SK-N-SH treated with all-trans-retinoic acid at 6 μM for 48 hours (cell line): ENCODE results near the gene C8B.

Experiments used
- ATAC-seq: fragments of 200-7000 bp; cut with Tn5 transposase; 3 replicates; pipeline ENCODE4 v1.9.1; 2020; ENCODE audit warnings: mild to moderate bottlenecking, moderate library complexity
- ARNTL ChIP-seq: fragments of 450-650 bp; formaldehyde crosslinking; IDR thresholded peaks from 2 replicates; pipeline ENCODE4 v1.5.0; 2020; ENCODE audit warnings: low read depth, mild to moderate bottlenecking, moderate library complexity, borderline replicate concordance
- BACH2 ChIP-seq: fragments of 250-450 bp; sonication (Bioruptor Pico); IDR thresholded peaks from 2 replicates; pipeline ENCODE4 v1.9.0; 2021; ENCODE audit warnings: mild to moderate bottlenecking, borderline replicate concordance
- CSDC2 ChIP-seq: fragments of 250-450 bp; sonication (Bioruptor Pico); IDR thresholded peaks from 2 replicates; pipeline ENCODE4 v1.5.0; 2020; ENCODE audit warnings: mild to moderate bottlenecking, moderate library complexity
- ESRRG ChIP-seq: fragments of 250-450 bp; sonication (Bioruptor Pico); IDR thresholded peaks from 2 replicates; pipeline ENCODE4 v1.6.1; 2021; ENCODE audit warnings: mild to moderate bottlenecking
- GLIS3 ChIP-seq: fragments of 250-450 bp; sonication (Bioruptor Pico); IDR thresholded peaks from 2 replicates; pipeline ENCODE4 v1.5.0; 2020; ENCODE audit warnings: mild to moderate bottlenecking, moderate library complexity
- ISL1 ChIP-seq: fragments of 250-450 bp; sonication (Bioruptor Pico); IDR thresholded peaks from 2 replicates; pipeline ENCODE4 v2.1.2; 2022; ENCODE audit warnings: mild to moderate bottlenecking, moderate library complexity
- OSR1 ChIP-seq: fragments of 250-450 bp; sonication (Bioruptor Pico); IDR thresholded peaks from 2 replicates; pipeline ENCODE4 v1.8.0; 2022; ENCODE audit warnings: moderate library complexity, mild to moderate bottlenecking, inconsistent platforms
- PPARA ChIP-seq: fragments of 250-450 bp; sonication (Bioruptor Pico); IDR thresholded peaks from 2 replicates; pipeline ENCODE4 v1.5.0; 2020; ENCODE audit warnings: mild to moderate bottlenecking, borderline replicate concordance
- SNAI2 ChIP-seq: fragments of 250-450 bp; sonication (Bioruptor Pico); IDR thresholded peaks from 2 replicates; pipeline ENCODE4 v1.5.0; 2020; ENCODE audit warnings: mild to moderate bottlenecking, moderate library complexity
- TCF4 ChIP-seq: fragments of 250-450 bp; sonication (Bioruptor Pico); IDR thresholded peaks from 2 replicates; pipeline ENCODE4 v1.8.0; 2021; ENCODE audit warnings: mild to moderate bottlenecking, moderate library complexity, borderline replicate concordance
- TOX ChIP-seq: fragments of 250-450 bp; sonication (Bioruptor Pico); IDR thresholded peaks from 2 replicates; pipeline ENCODE4 v1.8.0; 2021; ENCODE audit warnings: mild to moderate bottlenecking, moderate library complexity, borderline replicate concordance
- ZC3H10 ChIP-seq: fragments of 250-450 bp; sonication (Bioruptor Pico); IDR thresholded peaks from 2 replicates; pipeline ENCODE4 v1.5.1; 2021; ENCODE audit warnings: mild to moderate bottlenecking, moderate library complexity
- ZFP3 ChIP-seq: fragments of 250-450 bp; sonication (Bioruptor Pico); IDR thresholded peaks from 2 replicates; pipeline ENCODE4 v1.5.0; 2020; ENCODE audit warnings: mild to moderate bottlenecking, moderate library complexity
- ZFP30 ChIP-seq: fragments of 450-650 bp; formaldehyde crosslinking; IDR thresholded peaks from 2 replicates; pipeline ENCODE4 v1.5.0; 2022; ENCODE audit warnings: mild to moderate bottlenecking, moderate library complexity
- ZNF565 ChIP-seq: fragments of 450-650 bp; formaldehyde crosslinking; conservative IDR thresholded peaks from 2 replicates; pipeline ENCODE4 v1.5.0; 2020; ENCODE audit warnings: low read depth, mild to moderate bottlenecking, moderate library complexity
- ZNF70 ChIP-seq: fragments of 450-650 bp; formaldehyde crosslinking; IDR thresholded peaks from 2 replicates; pipeline ENCODE4 v1.5.0; 2020; ENCODE audit warnings: mild to moderate bottlenecking, moderate library complexity
- ZNF8 ChIP-seq: fragments of 450-650 bp; formaldehyde crosslinking; IDR thresholded peaks from 2 replicates; pipeline ENCODE4 v1.5.0; 2020; ENCODE audit warnings: mild to moderate bottlenecking, moderate library complexity
- TF ChIP-seq, protein P1 (sequence below): fragments of 250-450 bp; sonication (Bioruptor Pico); IDR thresholded peaks from 2 replicates; pipeline ENCODE4 v1.5.1; 2020; ENCODE audit warnings: low read depth, mild to moderate bottlenecking, moderate library complexity
- TF ChIP-seq, protein P2 (sequence below): fragments of 250-450 bp; sonication (Bioruptor Pico); IDR thresholded peaks from 2 replicates; pipeline ENCODE4 v1.5.0; 2020; ENCODE audit warnings: mild to moderate bottlenecking, moderate library complexity
- TF ChIP-seq, protein P3 (sequence below): fragments of 250-450 bp; sonication (Bioruptor Pico); IDR thresholded peaks from 2 replicates; pipeline ENCODE4 v1.8.0; 2020; ENCODE audit warnings: mild to moderate bottlenecking, moderate library complexity, borderline replicate concordance
- TF ChIP-seq, protein P4 (sequence below): fragments of 250-450 bp; sonication (Bioruptor Pico); IDR thresholded peaks from 2 replicates; pipeline ENCODE4 v1.5.1; 2021; ENCODE audit warnings: mild to moderate bottlenecking, moderate library complexity
- TF ChIP-seq, protein P5 (sequence below): fragments of 250-450 bp; sonication (Bioruptor Pico); IDR thresholded peaks from 2 replicates; pipeline ENCODE4 v1.8.0; 2021; ENCODE audit warnings: low read depth, mild to moderate bottlenecking, moderate library complexity, borderline replicate concordance

The C8B gene

DNA sequence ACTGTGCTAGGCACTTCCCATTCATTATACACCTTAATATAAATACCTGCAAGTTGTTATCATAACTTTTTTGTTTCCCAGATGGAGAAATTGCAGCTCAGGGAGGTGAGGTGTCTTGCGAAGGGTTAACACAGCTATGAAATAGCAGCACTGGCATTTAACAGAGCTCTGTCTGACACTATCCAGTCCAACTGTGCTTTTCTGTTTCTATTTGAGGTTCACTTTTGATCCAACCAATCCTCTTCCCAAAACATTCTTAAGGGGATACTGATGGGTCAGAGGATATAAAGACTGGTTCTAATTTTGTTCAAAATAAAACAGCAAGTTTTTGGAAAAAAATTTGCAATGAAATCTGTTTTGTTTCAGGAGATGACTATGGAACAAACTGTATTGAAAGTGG, 46.5 kb upstream of the C8B start:
- peak; percentile 49; the same call in 1 of the 3 replicates for ATAC-seq
- no peak for TF ChIP-seq GLIS3
- no peak for TF ChIP-seq CSDC2 (CRISPR knock-in tag)
- TF ChIP-seq, protein P1, sequence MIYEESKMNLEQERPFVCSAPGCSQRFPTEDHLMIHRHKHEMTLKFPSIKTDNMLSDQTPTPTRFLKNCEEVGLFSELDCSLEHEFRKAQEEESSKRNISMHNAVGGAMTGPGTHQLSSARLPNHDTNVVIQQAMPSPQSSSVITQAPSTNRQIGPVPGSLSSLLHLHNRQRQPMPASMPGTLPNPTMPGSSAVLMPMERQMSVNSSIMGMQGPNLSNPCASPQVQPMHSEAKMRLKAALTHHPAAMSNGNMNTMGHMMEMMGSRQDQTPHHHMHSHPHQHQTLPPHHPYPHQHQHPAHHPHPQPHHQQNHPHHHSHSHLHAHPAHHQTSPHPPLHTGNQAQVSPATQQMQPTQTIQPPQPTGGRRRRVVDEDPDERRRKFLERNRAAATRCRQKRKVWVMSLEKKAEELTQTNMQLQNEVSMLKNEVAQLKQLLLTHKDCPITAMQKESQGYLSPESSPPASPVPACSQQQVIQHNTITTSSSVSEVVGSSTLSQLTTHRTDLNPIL (CRISPR knock-in tag) = no peak
- no peak for TF ChIP-seq ZNF70
- TF ChIP-seq, all 23 proteins: peak for 0

DNA sequence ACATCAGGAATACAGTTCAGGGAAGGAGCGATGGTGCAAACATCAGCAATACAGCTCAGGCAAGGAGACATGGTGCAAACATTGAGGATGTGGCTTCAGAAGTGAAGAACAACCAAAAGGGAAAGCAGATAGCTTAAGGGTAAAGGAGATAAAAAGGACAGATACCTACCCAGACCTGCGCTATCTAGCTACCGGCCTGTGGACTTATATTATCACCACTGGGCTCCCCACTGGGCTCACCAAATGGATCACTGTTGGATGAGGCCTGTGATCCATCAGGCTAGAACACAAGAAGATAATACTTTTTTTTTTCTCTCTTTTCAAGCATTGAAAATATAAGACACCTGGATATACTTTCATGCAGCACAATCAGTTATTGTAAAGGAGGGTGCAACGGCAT, 44.7 kb upstream of the C8B start:
- TF ChIP-seq, protein P2, sequence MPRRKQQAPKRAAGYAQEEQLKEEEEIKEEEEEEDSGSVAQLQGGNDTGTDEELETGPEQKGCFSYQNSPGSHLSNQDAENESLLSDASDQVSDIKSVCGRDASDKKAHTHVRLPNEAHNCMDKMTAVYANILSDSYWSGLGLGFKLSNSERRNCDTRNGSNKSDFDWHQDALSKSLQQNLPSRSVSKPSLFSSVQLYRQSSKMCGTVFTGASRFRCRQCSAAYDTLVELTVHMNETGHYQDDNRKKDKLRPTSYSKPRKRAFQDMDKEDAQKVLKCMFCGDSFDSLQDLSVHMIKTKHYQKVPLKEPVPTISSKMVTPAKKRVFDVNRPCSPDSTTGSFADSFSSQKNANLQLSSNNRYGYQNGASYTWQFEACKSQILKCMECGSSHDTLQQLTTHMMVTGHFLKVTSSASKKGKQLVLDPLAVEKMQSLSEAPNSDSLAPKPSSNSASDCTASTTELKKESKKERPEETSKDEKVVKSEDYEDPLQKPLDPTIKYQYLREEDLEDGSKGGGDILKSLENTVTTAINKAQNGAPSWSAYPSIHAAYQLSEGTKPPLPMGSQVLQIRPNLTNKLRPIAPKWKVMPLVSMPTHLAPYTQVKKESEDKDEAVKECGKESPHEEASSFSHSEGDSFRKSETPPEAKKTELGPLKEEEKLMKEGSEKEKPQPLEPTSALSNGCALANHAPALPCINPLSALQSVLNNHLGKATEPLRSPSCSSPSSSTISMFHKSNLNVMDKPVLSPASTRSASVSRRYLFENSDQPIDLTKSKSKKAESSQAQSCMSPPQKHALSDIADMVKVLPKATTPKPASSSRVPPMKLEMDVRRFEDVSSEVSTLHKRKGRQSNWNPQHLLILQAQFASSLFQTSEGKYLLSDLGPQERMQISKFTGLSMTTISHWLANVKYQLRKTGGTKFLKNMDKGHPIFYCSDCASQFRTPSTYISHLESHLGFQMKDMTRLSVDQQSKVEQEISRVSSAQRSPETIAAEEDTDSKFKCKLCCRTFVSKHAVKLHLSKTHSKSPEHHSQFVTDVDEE (CRISPR knock-in tag) = no peak
- TF ChIP-seq CSDC2 (CRISPR knock-in tag) = no peak
- TF ChIP-seq ZC3H10 (CRISPR knock-in tag) = no peak
- TF ChIP-seq, protein P3, sequence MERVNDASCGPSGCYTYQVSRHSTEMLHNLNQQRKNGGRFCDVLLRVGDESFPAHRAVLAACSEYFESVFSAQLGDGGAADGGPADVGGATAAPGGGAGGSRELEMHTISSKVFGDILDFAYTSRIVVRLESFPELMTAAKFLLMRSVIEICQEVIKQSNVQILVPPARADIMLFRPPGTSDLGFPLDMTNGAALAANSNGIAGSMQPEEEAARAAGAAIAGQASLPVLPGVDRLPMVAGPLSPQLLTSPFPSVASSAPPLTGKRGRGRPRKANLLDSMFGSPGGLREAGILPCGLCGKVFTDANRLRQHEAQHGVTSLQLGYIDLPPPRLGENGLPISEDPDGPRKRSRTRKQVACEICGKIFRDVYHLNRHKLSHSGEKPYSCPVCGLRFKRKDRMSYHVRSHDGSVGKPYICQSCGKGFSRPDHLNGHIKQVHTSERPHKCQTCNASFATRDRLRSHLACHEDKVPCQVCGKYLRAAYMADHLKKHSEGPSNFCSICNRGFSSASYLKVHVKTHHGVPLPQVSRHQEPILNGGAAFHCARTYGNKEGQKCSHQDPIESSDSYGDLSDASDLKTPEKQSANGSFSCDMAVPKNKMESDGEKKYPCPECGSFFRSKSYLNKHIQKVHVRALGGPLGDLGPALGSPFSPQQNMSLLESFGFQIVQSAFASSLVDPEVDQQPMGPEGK (CRISPR knock-in tag) = no peak
- TF ChIP-seq, protein P4, sequence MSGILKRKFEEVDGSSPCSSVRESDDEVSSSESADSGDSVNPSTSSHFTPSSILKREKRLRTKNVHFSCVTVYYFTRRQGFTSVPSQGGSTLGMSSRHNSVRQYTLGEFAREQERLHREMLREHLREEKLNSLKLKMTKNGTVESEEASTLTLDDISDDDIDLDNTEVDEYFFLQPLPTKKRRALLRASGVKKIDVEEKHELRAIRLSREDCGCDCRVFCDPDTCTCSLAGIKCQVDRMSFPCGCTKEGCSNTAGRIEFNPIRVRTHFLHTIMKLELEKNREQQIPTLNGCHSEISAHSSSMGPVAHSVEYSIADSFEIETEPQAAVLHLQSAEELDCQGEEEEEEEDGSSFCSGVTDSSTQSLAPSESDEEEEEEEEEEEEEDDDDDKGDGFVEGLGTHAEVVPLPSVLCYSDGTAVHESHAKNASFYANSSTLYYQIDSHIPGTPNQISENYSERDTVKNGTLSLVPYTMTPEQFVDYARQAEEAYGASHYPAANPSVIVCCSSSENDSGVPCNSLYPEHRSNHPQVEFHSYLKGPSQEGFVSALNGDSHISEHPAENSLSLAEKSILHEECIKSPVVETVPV (CRISPR knock-in tag) = no peak
- TF ChIP-seq ESRRG = no peak
- TF ChIP-seq ZFP3 (CRISPR knock-in tag) = no peak
- no peak for TF ChIP-seq ZFP30 (CRISPR knock-in tag)
- TF ChIP-seq ZNF70 = no peak
- TF ChIP-seq, protein P5, sequence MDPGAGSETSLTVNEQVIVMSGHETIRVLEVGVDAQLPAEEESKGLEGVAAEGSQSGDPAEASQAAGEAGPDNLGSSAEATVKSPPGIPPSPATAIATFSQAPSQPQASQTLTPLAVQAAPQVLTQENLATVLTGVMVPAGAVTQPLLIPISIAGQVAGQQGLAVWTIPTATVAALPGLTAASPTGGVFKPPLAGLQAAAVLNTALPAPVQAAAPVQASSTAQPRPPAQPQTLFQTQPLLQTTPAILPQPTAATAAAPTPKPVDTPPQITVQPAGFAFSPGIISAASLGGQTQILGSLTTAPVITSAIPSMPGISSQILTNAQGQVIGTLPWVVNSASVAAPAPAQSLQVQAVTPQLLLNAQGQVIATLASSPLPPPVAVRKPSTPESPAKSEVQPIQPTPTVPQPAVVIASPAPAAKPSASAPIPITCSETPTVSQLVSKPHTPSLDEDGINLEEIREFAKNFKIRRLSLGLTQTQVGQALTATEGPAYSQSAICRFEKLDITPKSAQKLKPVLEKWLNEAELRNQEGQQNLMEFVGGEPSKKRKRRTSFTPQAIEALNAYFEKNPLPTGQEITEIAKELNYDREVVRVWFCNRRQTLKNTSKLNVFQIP (CRISPR knock-in tag) = no peak
- TF ChIP-seq TOX (CRISPR knock-in tag) = no peak
- no peak for ATAC-seq

DNA sequence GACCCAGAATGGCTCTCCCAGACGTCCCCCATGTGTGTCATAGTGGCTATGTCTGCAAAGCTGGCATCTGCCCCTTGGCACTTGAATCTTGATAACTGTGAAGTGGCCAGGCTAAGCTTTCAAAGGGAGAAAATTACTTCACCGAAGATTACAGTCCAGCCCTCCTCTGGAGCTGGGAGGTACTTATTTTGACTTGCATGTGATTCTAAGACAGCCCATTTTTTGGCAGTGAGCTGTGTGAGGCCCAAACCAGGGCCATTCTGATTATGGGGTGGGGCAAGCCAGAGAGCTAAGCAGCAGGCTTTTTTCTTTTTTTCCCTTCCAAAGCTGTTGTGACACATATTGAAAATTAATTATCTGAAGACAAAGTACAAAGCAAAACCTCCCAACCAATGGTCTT, 42.1 kb upstream of the C8B start:
- no peak for ATAC-seq
- no peak for TF ChIP-seq ZFP30 (CRISPR knock-in tag)
- no peak for TF ChIP-seq ZNF70
- TF ChIP-seq, protein P2 (CRISPR knock-in tag) = no peak
- no peak for TF ChIP-seq SNAI2
- TF ChIP-seq, protein P3 (CRISPR knock-in tag) = no peak
- TF ChIP-seq ZFP3 (CRISPR knock-in tag) = no peak
- no peak for TF ChIP-seq CSDC2 (CRISPR knock-in tag)
- TF ChIP-seq TCF4 (CRISPR knock-in tag) = no peak
- TF ChIP-seq ESRRG = no peak
- TF ChIP-seq OSR1 (CRISPR knock-in tag) = no peak
- TF ChIP-seq TOX (CRISPR knock-in tag) = no peak
- no peak for TF ChIP-seq BACH2 (CRISPR knock-in tag)
- no peak for TF ChIP-seq ISL1
- no peak for TF ChIP-seq ARNTL (CRISPR knock-in tag)
- TF ChIP-seq, protein P5 (CRISPR knock-in tag) = no peak
- TF ChIP-seq PPARA = no peak
- no peak for TF ChIP-seq ZC3H10 (CRISPR knock-in tag)
- no peak for TF ChIP-seq ZNF565
- no peak for TF ChIP-seq ZNF8 (CRISPR knock-in tag)
